Neural crest cell (in vitro differentiated cells): ENCODE measurements around the gene FAM187B. TPM values are rescaled to one million over a fixed set of nuclear protein-coding genes. Genes with fewer than 3 reads are reported as not detected.

Experiments
- DNase-seq: peaks from one replicate; pipeline ENCODE4 v3.0.0; 2021; ENCODE audit warnings: low read depth, mixed read lengths, low spot score
- H3K27ac Mint-ChIP-seq: one replicate; pipeline ENCODE4 v1.8.0; 2021; ENCODE audit warnings: mild to moderate bottlenecking, mixed read lengths; ENCODE audit not compliant: unreplicated experiment
- H3K27me3 Mint-ChIP-seq: 2 replicates; pipeline ENCODE4 v1.8.0; 2021; ENCODE audit warnings: low read depth, mild to moderate bottlenecking, mixed read lengths
- H3K36me3 Mint-ChIP-seq: 2 replicates; pipeline ENCODE4 v1.8.0; 2021; ENCODE audit warnings: low read depth, mild to moderate bottlenecking, mixed read lengths
- H3K4me1 Mint-ChIP-seq: 2 replicates; pipeline ENCODE4 v1.8.0; 2021; ENCODE audit warnings: mixed read lengths
- H3K4me3 Mint-ChIP-seq: one replicate; pipeline ENCODE4 v1.8.0; 2021; ENCODE audit warnings: mild to moderate bottlenecking, mixed read lengths
- H3K9me3 Mint-ChIP-seq: 2 replicates; pipeline ENCODE4 v1.8.0; 2021; ENCODE audit warnings: mixed read lengths
- CTCF ChIP-seq: fragments of 200-600 bp; sonication (generic); conservative IDR thresholded peaks from 2 replicates; pipeline ENCODE4 v1.5.0; 2021; ENCODE audit warnings: antibody characterized with exemption, mild to moderate bottlenecking
- total RNA-seq: library from RNA; stranded (reverse); gene quantifications from 2 replicates; pipeline ENCODE4 v1.2.1, GENCODE V29; 2021

The FAM187B gene
- total RNA-seq, 1 donor from 2014 or later: not detected

DNA sequence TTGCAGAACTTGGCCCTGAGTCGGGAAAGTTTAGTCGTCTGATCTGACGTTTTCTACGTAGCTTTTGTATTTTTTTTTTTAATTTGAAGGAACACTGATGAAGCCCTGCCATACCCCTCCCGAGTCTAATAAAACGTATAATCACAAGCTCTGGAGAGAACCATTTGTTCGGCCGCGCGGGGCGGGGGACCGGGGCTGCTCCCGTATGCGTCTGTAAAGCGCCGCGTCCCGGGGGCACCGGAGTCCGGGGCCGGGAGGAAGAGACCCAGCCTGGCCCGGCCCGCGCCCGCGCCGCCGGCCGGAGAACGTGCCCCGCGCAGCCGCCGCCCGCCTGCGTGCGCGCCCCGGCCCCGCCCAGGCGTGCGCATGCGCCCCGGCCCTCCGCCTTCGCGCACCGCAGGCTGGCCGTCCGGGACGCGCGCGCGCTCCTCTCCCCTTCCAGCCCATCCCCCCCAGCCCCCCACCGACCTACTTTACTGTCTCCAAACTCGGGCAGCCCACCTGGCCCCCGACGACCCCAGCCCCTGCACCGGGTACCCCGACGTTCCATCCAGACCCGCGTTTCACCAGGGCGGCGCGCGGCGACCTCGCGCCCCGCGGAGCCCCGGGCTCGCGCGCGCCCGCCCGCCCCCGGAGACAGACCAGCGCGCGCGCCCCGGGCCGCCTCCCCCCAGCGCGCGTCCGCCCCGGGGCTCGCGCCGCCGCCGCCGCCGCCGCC, 39.4 kb upstream of the FAM187B start:
- DNase-seq: peak; percentile 53
- Mint-ChIP-seq H3K4me1 (peaks cover 7% of the 10 kb centered on the region), H3K27me3 (no peaks in the 10 kb centered on the region), H3K9me3 (no peaks in the 10 kb centered on the region), H3K27ac (peak overlapping the region; percentile 86), H3K4me3 (peak overlapping the region; percentile 96), H3K36me3 (peaks cover 5% of the 10 kb centered on the region)
- TF ChIP-seq CTCF: no peak

DNA sequence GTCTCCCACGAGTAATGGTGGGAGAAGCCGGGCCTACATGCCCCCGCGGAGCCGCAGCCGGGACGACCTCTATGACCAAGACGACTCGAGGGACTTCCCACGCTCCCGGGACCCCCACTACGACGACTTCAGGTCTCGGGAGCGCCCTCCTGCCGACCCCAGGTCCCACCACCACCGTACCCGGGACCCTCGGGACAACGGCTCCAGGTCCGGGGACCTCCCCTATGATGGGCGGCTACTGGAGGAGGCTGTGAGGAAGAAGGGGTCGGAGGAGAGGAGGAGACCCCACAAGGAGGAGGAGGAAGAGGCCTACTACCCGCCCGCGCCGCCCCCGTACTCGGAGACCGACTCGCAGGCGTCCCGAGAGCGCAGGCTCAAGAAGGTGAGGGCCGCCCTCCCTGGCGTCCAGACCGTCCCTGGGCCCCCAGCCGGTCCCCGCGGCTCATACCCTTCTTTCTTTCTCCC, 38.8 kb upstream of the FAM187B start:
- peak; percentile 34 for DNase-seq
- Mint-ChIP-seq H3K4me1 (peaks cover 7% of the 10 kb centered on the region), H3K27ac (peak overlapping the region; percentile 86), H3K36me3 (peaks cover 5% of the 10 kb centered on the region), H3K4me3 (peak overlapping the region; percentile 96), H3K9me3 (no peaks in the 10 kb centered on the region), H3K27me3 (peaks cover 2% of the 10 kb centered on the region)
- no peak for TF ChIP-seq CTCF

GRCh38 chr19:35266520-35267352, 38.2 kb upstream of the FAM187B start:
- no peak for DNase-seq
- Mint-ChIP-seq H3K27me3 (peaks cover 2% of the 10 kb centered on the region), H3K4me1 (peaks cover 7% of the 10 kb centered on the region), H3K36me3 (peaks cover 2% of the 10 kb centered on the region), H3K9me3 (no peaks in the 10 kb centered on the region), H3K4me3 (peak overlapping the region; percentile 81), H3K27ac (no peak overlapping the region)
- TF ChIP-seq CTCF: no peak

DNA sequence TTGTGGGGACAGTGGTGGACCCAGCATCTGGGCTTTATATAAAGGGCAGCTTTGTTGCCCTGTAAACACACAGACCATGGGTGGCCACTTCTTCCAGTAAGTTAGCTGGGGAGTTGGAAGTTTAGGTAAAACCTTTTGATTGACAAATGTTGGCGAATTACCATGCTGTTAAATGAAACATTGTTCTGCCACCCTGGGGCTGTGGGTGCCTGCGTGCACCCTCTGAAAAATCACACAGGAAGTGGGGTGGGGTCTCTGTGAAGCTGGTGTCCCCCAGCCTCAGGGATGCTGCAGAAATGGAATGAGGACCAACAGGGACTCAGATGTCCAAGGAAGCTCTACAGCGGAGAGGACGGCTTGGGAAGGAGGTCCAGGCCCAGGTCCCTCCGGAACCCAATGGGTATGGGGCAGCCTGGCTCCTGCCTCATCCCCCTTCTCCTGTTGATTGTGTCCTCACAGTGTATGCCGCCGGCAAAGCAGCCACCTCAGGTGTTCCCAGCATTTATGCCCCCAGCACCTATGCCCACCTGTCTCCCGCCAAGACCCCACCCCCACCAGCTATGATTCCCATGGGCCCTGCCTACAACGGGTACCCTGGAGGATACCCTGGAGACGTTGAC, 37.5 kb upstream of the FAM187B start:
- no peaks in the 10 kb centered on the region for H3K9me3 Mint-ChIP-seq
- H3K27ac Mint-ChIP-seq: no peak overlapping the region
- peaks cover 2% of the 10 kb centered on the region for H3K36me3 Mint-ChIP-seq
- H3K4me1 Mint-ChIP-seq: peaks cover 7% of the 10 kb centered on the region
- H3K27me3 Mint-ChIP-seq: peaks cover 2% of the 10 kb centered on the region
- no peak for DNase-seq
- TF ChIP-seq CTCF: no peak
- H3K4me3 Mint-ChIP-seq: peak overlapping the region; percentile 81

GRCh38 chr19:35265126-35265899, 36.8 kb upstream of the FAM187B start:
- H3K9me3 Mint-ChIP-seq: no peaks in the 10 kb centered on the region
- peaks cover 7% of the 10 kb centered on the region for H3K4me1 Mint-ChIP-seq
- no peak for DNase-seq
- peaks cover 2% of the 10 kb centered on the region for H3K36me3 Mint-ChIP-seq
- peak overlapping the region; percentile 81 for H3K4me3 Mint-ChIP-seq
- H3K27ac Mint-ChIP-seq: no peak overlapping the region
- no peak for TF ChIP-seq CTCF
- H3K27me3 Mint-ChIP-seq: peaks cover 7% of the 10 kb centered on the region
